ENCODE measurements around the gene RBM4B.

RBM4B gene

GRCh38 chr11:66686801-66687750 lies 9.4 kb upstream of the RBM4B start:
- no peak for TF ChIP-seq POLR2A (IDR thresholded peaks at IDR 0.05; ENCODE audit: low read depth, low read length)
- FAIRE-seq, result no peak

GRCh38 chr11:66686100-66686785 lies 8.6 kb upstream of the RBM4B start:
- DNase-seq (ENCODE audit: insufficient read length, low spot score) (no peak), FAIRE-seq (no peak)
- no peak for TF ChIP-seq POLR2A (IDR thresholded peaks at IDR 0.05; ENCODE audit: low read depth, low read length)

More at GRCh38 chr11:66686801-66687750, 9.4 kb upstream of the RBM4B start:
- DNase-seq (ENCODE audit: insufficient read length, low spot score), result no peak

GRCh38 chr11:66685276-66686099 lies 7.8 kb upstream of the RBM4B start:
- FAIRE-seq (no peak), DNase-seq (ENCODE audit: insufficient read length, low spot score) (no peak)
- TF ChIP-seq POLR2A (IDR thresholded peaks at IDR 0.05; ENCODE audit: low read depth, low read length), result no peak

- no peak for TF ChIP-seq POLR2A (IDR thresholded peaks at IDR 0.05; ENCODE audit: low read depth, low read length)
- no peak for DNase-seq (ENCODE audit: insufficient read length, low spot score)
- no peak for FAIRE-seq
Measured at GRCh38 chr11:66684635-66685034, 6.9 kb upstream of the RBM4B start.

GRCh38 chr11:66683877-66684276 lies 6.2 kb upstream of the RBM4B start:
- DNase-seq (ENCODE audit: insufficient read length, low spot score) (no peak), FAIRE-seq (no peak)
- no peak for TF ChIP-seq POLR2A (IDR thresholded peaks at IDR 0.05; ENCODE audit: low read depth, low read length)

- FAIRE-seq, result no peak
- no peak for DNase-seq (ENCODE audit: insufficient read length, low spot score)
- no peak for TF ChIP-seq POLR2A (IDR thresholded peaks at IDR 0.05; ENCODE audit: low read depth, low read length)
Measured at GRCh38 chr11:66680966-66681645, 3.4 kb upstream of the RBM4B start.

GRCh38 chr11:66676931-66677598 lies 622 bp downstream of the RBM4B start:
- DNase-seq (ENCODE audit: insufficient read length, low spot score) (no peak), FAIRE-seq (no peak)

GRCh38 chr11:66676282-66676919 lies 1.3 kb downstream of the RBM4B start:
- FAIRE-seq (no peak), DNase-seq (ENCODE audit: insufficient read length, low spot score) (no peak)
- TF ChIP-seq POLR2A (IDR thresholded peaks at IDR 0.05; ENCODE audit: low read depth, low read length), result no peak

More at GRCh38 chr11:66676931-66677598, 622 bp downstream of the RBM4B start:
- no peak for TF ChIP-seq POLR2A (IDR thresholded peaks at IDR 0.05; ENCODE audit: low read depth, low read length)

- TF ChIP-seq POLR2A (IDR thresholded peaks at IDR 0.05; ENCODE audit: low read depth, low read length), result no peak
- DNase-seq (ENCODE audit: insufficient read length, low spot score) (no peak), FAIRE-seq (no peak)
Measured at GRCh38 chr11:66674964-66675602, 2.6 kb downstream of the RBM4B start.

GRCh38 chr11:66670816-66671215 lies 6.9 kb downstream of the RBM4B start:
- TF ChIP-seq POLR2A (IDR thresholded peaks at IDR 0.05; ENCODE audit: low read depth, low read length), result no peak
- DNase-seq (ENCODE audit: insufficient read length, low spot score), result no peak
- FAIRE-seq, result no peak

GRCh38 chr11:66665369-66665768 lies 12.3 kb downstream of the RBM4B start:
- DNase-seq (ENCODE audit: insufficient read length, low spot score), result no peak
- TF ChIP-seq POLR2A (IDR thresholded peaks at IDR 0.05; ENCODE audit: low read depth, low read length), result no peak
- FAIRE-seq, result no peak

- TF ChIP-seq POLR2A (IDR thresholded peaks at IDR 0.05; ENCODE audit: low read depth, low read length), result no peak
- DNase-seq (ENCODE audit: insufficient read length, low spot score) (no peak), FAIRE-seq (no peak)
Measured at GRCh38 chr11:66663741-66664296, 13.9 kb downstream of the RBM4B start.
